Right lobe of liver (tissue), 4 donors: ENCODE measurements around the gene FGD4.

ENCODE experiments used
- POLR2A ChIP-seq: fragments of 450-650 bp; IDR thresholded peaks from one replicate; pipeline ENCODE4 v1.6.1; 2017; ENCODE audit warnings: antibody characterized with exemption, mild to moderate bottlenecking
- TF ChIP-seq, protein P1 (sequence below), 4 donors: fragments of 200-600 bp in 3 of 4; fragments of 450-650 bp in 1 of 4; IDR thresholded peaks; one replicate each; pipeline versions ENCODE4 v1.5.1 to v1.8.0; 2016 to 2022; ENCODE audit warnings: antibody characterized with exemption in 4 of 4, mild to moderate bottlenecking in 2 of 4
- donor health status: DM: no; HTN: no; CAD: no.
- donor health status: DM: no; HTN: no; CAD: no.
- donor health status: DM: no; HTN: yes; CAD: no.

DNA sequence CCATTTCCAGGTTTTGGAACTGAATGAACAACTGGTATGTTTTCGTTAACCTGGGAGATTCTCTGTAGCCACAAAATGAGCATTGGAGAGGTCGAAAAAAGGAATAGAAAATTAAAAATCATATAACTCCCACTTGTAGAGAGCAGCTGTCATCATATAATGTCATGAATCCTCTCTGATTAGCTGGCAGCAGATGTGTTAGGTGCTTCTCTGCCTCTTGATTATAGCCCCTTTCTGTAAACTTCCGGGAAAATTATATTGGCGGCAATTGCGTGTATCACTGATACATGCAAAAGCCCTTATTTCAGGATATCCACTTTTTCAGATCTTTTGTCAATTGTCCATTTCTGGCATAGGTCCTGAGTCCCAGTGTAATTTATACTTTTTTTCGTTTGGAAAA is 31.7 kb downstream of the FGD4 start:
- TF ChIP-seq, protein P1, sequence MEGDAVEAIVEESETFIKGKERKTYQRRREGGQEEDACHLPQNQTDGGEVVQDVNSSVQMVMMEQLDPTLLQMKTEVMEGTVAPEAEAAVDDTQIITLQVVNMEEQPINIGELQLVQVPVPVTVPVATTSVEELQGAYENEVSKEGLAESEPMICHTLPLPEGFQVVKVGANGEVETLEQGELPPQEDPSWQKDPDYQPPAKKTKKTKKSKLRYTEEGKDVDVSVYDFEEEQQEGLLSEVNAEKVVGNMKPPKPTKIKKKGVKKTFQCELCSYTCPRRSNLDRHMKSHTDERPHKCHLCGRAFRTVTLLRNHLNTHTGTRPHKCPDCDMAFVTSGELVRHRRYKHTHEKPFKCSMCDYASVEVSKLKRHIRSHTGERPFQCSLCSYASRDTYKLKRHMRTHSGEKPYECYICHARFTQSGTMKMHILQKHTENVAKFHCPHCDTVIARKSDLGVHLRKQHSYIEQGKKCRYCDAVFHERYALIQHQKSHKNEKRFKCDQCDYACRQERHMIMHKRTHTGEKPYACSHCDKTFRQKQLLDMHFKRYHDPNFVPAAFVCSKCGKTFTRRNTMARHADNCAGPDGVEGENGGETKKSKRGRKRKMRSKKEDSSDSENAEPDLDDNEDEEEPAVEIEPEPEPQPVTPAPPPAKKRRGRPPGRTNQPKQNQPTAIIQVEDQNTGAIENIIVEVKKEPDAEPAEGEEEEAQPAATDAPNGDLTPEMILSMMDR (IDR thresholded peaks at IDR 0.05) = no peak
- no peak for TF ChIP-seq POLR2A
